GM23338 (cell line): Measurements from ENCODE around the gene GABBR1. TPM values are rescaled to one million over a fixed set of nuclear protein-coding genes. Genes with fewer than 3 reads are reported as not detected.

Source experiments
- ATAC-seq: fragments of 200-7000 bp; cut with Tn5 transposase; 3 replicates; pipeline ENCODE4 v1.9.1; 2020
- DNase-seq: peaks from one replicate; pipeline ENCODE4 v3.0.0-alpha.2; 2015; ENCODE audit warnings: low spot score
- H2AFZ ChIP-seq: fragments of 200-600 bp; sonication (generic); 2 replicates; pipeline ENCODE4 v1.8.0; 2016; ENCODE audit warnings: antibody characterized with exemption, mild to moderate bottlenecking, moderate library complexity
- H3F3A ChIP-seq: fragments of 200-600 bp; sonication (generic); replicated peaks from 2 replicates; pipeline ENCODE4 v1.8.0; 2017; ENCODE audit warnings: antibody characterized with exemption, mixed run types, low read depth
- H3K27ac ChIP-seq: fragments of 200-600 bp; sonication (generic); 2 replicates; pipeline ENCODE4 v1.6.1; 2016; ENCODE audit warnings: low read depth
- H3K27me3 ChIP-seq: fragments of 200-600 bp; sonication (generic); 2 replicates; pipeline ENCODE4 v1.8.0; 2016; ENCODE audit warnings: mild to moderate bottlenecking, mixed run types, moderate library complexity; ENCODE audit not compliant: insufficient read depth
- H3K36me3 ChIP-seq: fragments of 200-600 bp; sonication (generic); 2 replicates; pipeline ENCODE4 v1.8.0; 2016; ENCODE audit warnings: mild to moderate bottlenecking; ENCODE audit not compliant: insufficient read depth
- H3K4me1 ChIP-seq: fragments of 200-600 bp; sonication (generic); 2 replicates; pipeline ENCODE4 v1.8.0; 2016; ENCODE audit warnings: mild to moderate bottlenecking, moderate library complexity; ENCODE audit not compliant: insufficient read depth
- H3K4me2 ChIP-seq: fragments of 200-600 bp; sonication (generic); 2 replicates; pipeline ENCODE4 v1.7.1; 2017; ENCODE audit warnings: mixed run types
- H3K4me3 ChIP-seq: fragments of 200-600 bp; sonication (generic); 2 replicates; pipeline ENCODE4 v1.6.1; 2016; ENCODE audit warnings: mixed run types
- H3K79me2 ChIP-seq: fragments of 200-600 bp; sonication (generic); replicated peaks from 2 replicates; pipeline ENCODE4 v1.8.0; 2017; ENCODE audit warnings: mild to moderate bottlenecking; ENCODE audit not compliant: insufficient read depth
- H3K9me2 ChIP-seq: fragments of 200-600 bp; sonication (generic); 2 replicates; pipeline ENCODE4 v1.8.0; 2017; ENCODE audit not compliant: insufficient read depth
- H4K20me1 ChIP-seq: fragments of 200-600 bp; sonication (generic); replicated peaks from 2 replicates; pipeline ENCODE4 v1.8.0; 2017; ENCODE audit warnings: mild to moderate bottlenecking; ENCODE audit not compliant: insufficient read depth
- H3K27ac Mint-ChIP-seq: 2 replicates; pipeline ENCODE4 v1.8.0; 2020; ENCODE audit warnings: inconsistent platforms, mild to moderate bottlenecking, moderate library complexity, mixed read lengths
- H3K27me3 Mint-ChIP-seq: 3 replicates; pipeline ENCODE4 v1.8.0; 2022; ENCODE audit warnings: low read depth, mild to moderate bottlenecking, moderate library complexity, mixed read lengths, inconsistent platforms; ENCODE audit not compliant: insufficient read depth, poor library complexity
- H3K36me3 Mint-ChIP-seq: 3 replicates; pipeline ENCODE4 v1.8.0; 2021; ENCODE audit warnings: low read depth, mild to moderate bottlenecking, inconsistent platforms, moderate library complexity, mixed read lengths
- H3K4me1 Mint-ChIP-seq: 3 replicates; pipeline ENCODE4 v1.8.0; 2020; ENCODE audit warnings: mild to moderate bottlenecking, inconsistent platforms, mixed read lengths
- H3K4me3 Mint-ChIP-seq: 3 replicates; pipeline ENCODE4 v1.8.0; 2021; ENCODE audit warnings: moderate library complexity, mild to moderate bottlenecking, inconsistent platforms, mixed read lengths
- H3K9me3 Mint-ChIP-seq: 3 replicates; pipeline ENCODE4 v1.8.0; 2020; ENCODE audit warnings: moderate library complexity, mild to moderate bottlenecking, inconsistent platforms, mixed read lengths
- EZH2 ChIP-seq: fragments of 200-600 bp; sonication (generic); IDR thresholded peaks from one replicate; pipeline ENCODE4 v1.8.0; 2017; ENCODE audit warnings: antibody characterized with exemption, mild to moderate bottlenecking, low read depth; ENCODE audit not compliant: unreplicated experiment
- EZH2phosphoT487 ChIP-seq: fragments of 200-600 bp; sonication (generic); IDR thresholded peaks from one replicate; pipeline ENCODE4 v1.8.1; 2018; ENCODE audit warnings: antibody characterized with exemption; ENCODE audit not compliant: unreplicated experiment
- JUNB ChIP-seq: IDR thresholded peaks from one replicate; pipeline ENCODE4 v1.6.1; 2016; ENCODE audit warnings: antibody characterized with exemption; ENCODE audit not compliant: unreplicated experiment
- NANOG ChIP-seq: IDR thresholded peaks from 2 replicates; pipeline ENCODE4 v1.6.1; 2016; ENCODE audit warnings: antibody characterized with exemption, borderline replicate concordance
- POLR2AphosphoS5 ChIP-seq: IDR thresholded peaks from 2 replicates; pipeline ENCODE4 v1.6.1; 2016; ENCODE audit warnings: antibody characterized with exemption, low read depth
- STAT1 ChIP-seq: IDR thresholded peaks from one replicate; pipeline ENCODE4 v1.6.1; 2016; ENCODE audit warnings: antibody characterized with exemption; ENCODE audit not compliant: unreplicated experiment
- ZNF114 ChIP-seq: fragments of 250-450 bp; sonication (Bioruptor Pico); IDR thresholded peaks from 2 replicates; pipeline ENCODE4 v1.5.0; 2020; ENCODE audit warnings: mild to moderate bottlenecking, moderate library complexity
- ZNF331 ChIP-seq: fragments of 250-450 bp; sonication (Bioruptor Pico); IDR thresholded peaks from 2 replicates; pipeline ENCODE4 v1.5.0; 2020; ENCODE audit warnings: low read depth, mild to moderate bottlenecking, moderate library complexity
- polyA plus RNA-seq: library from polyadenylated mRNA; unstranded; fragments of >200 nt; fragmentation: Nextera tagmentation; extraction: Ambion mirVana; gene quantifications from 2 replicates; pipeline ENCODE4 v1.2.1, GENCODE V29; 2016
- total RNA-seq: library from RNA; depleted of rRNA; stranded (reverse); fragments of >200 nt; shearing (Covaris generic); gene quantifications from 2 replicates; pipeline ENCODE4 v1.2.3, GENCODE V29; 2014
- TF ChIP-seq, protein P1 (sequence below): IDR thresholded peaks from one replicate; pipeline ENCODE4 v1.6.1; 2018; ENCODE audit warnings: antibody characterized with exemption; ENCODE audit not compliant: unreplicated experiment
- TF ChIP-seq, protein P2 (sequence below): IDR thresholded peaks from 2 replicates; pipeline ENCODE4 v1.6.1; 2016; ENCODE audit warnings: antibody characterized with exemption
- TF ChIP-seq, protein P3 (sequence below): fragments of 250-450 bp; sonication (Bioruptor Pico); IDR thresholded peaks from 2 replicates; pipeline ENCODE4 v1.5.0; 2020; ENCODE audit warnings: mild to moderate bottlenecking, moderate library complexity

Gene GABBR1
- total and polyA plus RNA-seq, 2 experiments from 2014 or later, result 42.8 to 78.9 TPM

DNA sequence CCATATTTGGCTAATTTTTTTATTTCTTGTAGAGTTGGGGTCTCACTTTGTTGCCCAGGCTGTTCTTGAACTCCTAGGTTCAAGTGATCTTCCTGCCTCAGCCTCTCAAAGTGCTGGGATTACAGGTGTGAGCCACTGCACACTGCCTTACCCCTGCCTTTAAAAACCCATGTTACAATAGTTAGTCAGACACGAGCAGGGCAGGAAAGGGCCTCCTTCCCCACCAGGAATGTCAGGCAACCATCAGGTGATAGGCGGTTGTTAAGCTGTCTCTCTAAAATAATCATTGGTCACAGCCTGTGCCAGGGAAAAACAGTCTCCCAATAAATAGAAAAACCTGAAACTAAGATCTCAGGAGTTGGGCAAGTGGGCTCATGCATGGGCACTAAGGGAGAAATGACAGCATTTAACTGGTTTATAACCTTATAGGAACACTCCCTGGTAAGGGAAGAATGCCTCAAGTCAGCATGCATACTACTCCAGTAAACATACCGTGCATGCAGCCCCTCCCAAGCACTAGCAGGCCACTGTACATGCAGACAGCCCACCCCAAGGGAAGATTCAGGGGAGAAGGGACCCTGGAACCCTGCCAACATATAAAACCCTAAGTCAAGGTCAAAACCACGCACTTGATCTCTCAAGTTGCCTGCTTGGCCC is 39.7 kb downstream of the GABBR1 start (continued):
- TF ChIP-seq, protein P1, sequence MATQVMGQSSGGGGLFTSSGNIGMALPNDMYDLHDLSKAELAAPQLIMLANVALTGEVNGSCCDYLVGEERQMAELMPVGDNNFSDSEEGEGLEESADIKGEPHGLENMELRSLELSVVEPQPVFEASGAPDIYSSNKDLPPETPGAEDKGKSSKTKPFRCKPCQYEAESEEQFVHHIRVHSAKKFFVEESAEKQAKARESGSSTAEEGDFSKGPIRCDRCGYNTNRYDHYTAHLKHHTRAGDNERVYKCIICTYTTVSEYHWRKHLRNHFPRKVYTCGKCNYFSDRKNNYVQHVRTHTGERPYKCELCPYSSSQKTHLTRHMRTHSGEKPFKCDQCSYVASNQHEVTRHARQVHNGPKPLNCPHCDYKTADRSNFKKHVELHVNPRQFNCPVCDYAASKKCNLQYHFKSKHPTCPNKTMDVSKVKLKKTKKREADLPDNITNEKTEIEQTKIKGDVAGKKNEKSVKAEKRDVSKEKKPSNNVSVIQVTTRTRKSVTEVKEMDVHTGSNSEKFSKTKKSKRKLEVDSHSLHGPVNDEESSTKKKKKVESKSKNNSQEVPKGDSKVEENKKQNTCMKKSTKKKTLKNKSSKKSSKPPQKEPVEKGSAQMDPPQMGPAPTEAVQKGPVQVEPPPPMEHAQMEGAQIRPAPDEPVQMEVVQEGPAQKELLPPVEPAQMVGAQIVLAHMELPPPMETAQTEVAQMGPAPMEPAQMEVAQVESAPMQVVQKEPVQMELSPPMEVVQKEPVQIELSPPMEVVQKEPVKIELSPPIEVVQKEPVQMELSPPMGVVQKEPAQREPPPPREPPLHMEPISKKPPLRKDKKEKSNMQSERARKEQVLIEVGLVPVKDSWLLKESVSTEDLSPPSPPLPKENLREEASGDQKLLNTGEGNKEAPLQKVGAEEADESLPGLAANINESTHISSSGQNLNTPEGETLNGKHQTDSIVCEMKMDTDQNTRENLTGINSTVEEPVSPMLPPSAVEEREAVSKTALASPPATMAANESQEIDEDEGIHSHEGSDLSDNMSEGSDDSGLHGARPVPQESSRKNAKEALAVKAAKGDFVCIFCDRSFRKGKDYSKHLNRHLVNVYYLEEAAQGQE, result no peak

DNA sequence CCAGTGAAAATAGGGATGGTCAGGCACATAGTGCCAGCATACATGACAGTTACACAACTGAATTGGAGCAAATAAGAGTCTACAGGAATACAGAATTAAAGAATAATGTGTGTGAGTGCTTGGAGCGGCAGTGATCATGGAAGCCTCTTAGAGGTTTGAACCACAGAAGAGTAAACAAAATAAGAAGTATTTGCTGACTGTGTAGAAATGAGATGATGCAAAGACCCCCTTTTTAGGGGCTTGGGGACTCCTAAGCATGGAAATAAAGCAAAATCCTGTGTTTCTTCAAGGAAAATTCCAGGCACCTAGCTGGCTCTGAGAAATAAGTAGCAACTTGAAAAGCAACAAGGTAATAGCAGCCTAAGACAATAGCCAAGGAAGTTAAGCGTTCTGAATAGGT is 41.3 kb downstream of the GABBR1 start:
- H2AFZ ChIP-seq, result no peak overlapping the region
- Mint-ChIP-seq H3K9me3 (peaks cover 3% of the 10 kb centered on the region; the same call in 1 of the 3 replicates), H3K4me1 (peaks cover 27% of the 10 kb centered on the region), H3K27ac (no peak overlapping the region), H3K27me3 (peaks cover 8% of the 10 kb centered on the region), H3K4me3 (no peak overlapping the region), H3K36me3 (peaks cover 5% of the 10 kb centered on the region; the same call in 2 of the 3 replicates)
- H3K36me3 ChIP-seq, result no peaks in the 10 kb centered on the region
- DNase-seq, result no peak
- peak overlapping the region; percentile 23 for H3K27ac ChIP-seq
- H3K4me2 ChIP-seq, result no peak overlapping the region
- no peaks in the 10 kb centered on the region for H3K79me2 ChIP-seq
- ATAC-seq, result no peak
- no peaks in the 10 kb centered on the region for H3K27me3 ChIP-seq
- no peak overlapping the region for H3K4me3 ChIP-seq
- H4K20me1 ChIP-seq, result no peaks in the 10 kb centered on the region
- H3F3A ChIP-seq, result no peaks in the 10 kb centered on the region
- peaks cover 30% of the 10 kb centered on the region for H3K4me1 ChIP-seq
- H3K9me2 ChIP-seq, result no peaks in the 10 kb centered on the region
- TF ChIP-seq EZH2phosphoT487 (no peak), NANOG (no peak), ZNF331 (CRISPR knock-in tag) (no peak), STAT1 (no peak), ZNF114 (CRISPR knock-in tag) (no peak), JUNB (no peak), POLR2AphosphoS5 (no peak), EZH2 (no peak)
- TF ChIP-seq, protein P2, sequence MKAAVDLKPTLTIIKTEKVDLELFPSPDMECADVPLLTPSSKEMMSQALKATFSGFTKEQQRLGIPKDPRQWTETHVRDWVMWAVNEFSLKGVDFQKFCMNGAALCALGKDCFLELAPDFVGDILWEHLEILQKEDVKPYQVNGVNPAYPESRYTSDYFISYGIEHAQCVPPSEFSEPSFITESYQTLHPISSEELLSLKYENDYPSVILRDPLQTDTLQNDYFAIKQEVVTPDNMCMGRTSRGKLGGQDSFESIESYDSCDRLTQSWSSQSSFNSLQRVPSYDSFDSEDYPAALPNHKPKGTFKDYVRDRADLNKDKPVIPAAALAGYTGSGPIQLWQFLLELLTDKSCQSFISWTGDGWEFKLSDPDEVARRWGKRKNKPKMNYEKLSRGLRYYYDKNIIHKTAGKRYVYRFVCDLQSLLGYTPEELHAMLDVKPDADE, result no peak
- TF ChIP-seq, protein P3, sequence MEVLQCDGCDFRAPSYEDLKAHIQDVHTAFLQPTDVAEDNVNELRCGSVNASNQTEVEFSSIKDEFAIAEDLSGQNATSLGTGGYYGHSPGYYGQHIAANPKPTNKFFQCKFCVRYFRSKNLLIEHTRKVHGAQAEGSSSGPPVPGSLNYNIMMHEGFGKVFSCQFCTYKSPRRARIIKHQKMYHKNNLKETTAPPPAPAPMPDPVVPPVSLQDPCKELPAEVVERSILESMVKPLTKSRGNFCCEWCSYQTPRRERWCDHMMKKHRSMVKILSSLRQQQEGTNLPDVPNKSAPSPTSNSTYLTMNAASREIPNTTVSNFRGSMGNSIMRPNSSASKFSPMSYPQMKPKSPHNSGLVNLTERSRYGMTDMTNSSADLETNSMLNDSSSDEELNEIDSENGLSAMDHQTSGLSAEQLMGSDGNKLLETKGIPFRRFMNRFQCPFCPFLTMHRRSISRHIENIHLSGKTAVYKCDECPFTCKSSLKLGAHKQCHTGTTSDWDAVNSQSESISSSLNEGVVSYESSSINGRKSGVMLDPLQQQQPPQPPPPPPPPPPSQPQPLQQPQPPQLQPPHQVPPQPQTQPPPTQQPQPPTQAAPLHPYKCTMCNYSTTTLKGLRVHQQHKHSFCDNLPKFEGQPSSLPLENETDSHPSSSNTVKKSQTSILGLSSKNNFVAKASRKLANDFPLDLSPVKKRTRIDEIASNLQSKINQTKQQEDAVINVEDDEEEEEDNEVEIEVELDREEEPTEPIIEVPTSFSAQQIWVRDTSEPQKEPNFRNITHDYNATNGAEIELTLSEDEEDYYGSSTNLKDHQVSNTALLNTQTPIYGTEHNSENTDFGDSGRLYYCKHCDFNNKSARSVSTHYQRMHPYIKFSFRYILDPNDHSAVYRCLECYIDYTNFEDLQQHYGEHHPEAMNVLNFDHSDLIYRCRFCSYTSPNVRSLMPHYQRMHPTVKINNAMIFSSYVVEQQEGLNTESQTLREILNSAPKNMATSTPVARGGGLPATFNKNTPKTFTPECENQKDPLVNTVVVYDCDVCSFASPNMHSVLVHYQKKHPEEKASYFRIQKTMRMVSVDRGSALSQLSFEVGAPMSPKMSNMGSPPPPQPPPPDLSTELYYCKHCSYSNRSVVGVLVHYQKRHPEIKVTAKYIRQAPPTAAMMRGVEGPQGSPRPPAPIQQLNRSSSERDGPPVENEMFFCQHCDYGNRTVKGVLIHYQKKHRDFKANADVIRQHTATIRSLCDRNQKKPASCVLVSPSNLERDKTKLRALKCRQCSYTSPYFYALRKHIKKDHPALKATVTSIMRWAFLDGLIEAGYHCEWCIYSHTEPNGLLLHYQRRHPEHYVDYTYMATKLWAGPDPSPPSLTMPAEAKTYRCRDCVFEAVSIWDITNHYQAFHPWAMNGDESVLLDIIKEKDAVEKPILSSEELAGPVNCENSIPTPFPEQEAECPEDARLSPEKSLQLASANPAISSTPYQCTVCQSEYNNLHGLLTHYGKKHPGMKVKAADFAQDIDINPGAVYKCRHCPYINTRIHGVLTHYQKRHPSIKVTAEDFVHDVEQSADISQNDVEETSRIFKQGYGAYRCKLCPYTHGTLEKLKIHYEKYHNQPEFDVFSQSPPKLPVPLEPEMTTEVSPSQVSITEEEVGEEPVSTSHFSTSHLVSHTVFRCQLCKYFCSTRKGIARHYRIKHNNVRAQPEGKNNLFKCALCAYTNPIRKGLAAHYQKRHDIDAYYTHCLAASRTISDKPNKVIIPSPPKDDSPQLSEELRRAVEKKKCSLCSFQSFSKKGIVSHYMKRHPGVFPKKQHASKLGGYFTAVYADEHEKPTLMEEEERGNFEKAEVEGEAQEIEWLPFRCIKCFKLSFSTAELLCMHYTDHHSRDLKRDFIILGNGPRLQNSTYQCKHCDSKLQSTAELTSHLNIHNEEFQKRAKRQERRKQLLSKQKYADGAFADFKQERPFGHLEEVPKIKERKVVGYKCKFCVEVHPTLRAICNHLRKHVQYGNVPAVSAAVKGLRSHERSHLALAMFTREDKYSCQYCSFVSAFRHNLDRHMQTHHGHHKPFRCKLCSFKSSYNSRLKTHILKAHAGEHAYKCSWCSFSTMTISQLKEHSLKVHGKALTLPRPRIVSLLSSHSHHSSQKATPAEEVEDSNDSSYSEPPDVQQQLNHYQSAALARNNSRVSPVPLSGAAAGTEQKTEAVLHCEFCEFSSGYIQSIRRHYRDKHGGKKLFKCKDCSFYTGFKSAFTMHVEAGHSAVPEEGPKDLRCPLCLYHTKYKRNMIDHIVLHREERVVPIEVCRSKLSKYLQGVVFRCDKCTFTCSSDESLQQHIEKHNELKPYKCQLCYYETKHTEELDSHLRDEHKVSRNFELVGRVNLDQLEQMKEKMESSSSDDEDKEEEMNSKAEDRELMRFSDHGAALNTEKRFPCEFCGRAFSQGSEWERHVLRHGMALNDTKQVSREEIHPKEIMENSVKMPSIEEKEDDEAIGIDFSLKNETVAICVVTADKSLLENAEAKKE, result no peak
